Osteoblast (primary cell): Measurements from ENCODE around the gene CNOT6L. TPM values are rescaled to one million over a fixed set of nuclear protein-coding genes. Genes with fewer than 3 reads are reported as not detected.

Experiments
- DNase-seq: peaks from one replicate; pipeline ENCODE4 v3.0.0; 2011; ENCODE audit warnings: low spot score, mixed read lengths; ENCODE audit not compliant: insufficient read length; ENCODE audit errors: missing footprints
- H2AFZ ChIP-seq: 2 replicates; pipeline ENCODE4 v1.6.0; 2011; ENCODE audit warnings: mild to moderate bottlenecking, low read length
- H3K27ac ChIP-seq: 2 replicates; pipeline ENCODE4 v1.5.1; 2011; ENCODE audit warnings: mild to moderate bottlenecking, low read depth, low read length, moderate library complexity
- H3K27me3 ChIP-seq: 2 replicates; pipeline ENCODE4 v1.6.0; 2012; ENCODE audit warnings: mild to moderate bottlenecking, control low read depth, inconsistent platforms, low read length, moderate library complexity; ENCODE audit not compliant: insufficient read depth
- H3K36me3 ChIP-seq: 2 replicates; pipeline ENCODE4 v1.5.1; 2011; ENCODE audit warnings: mild to moderate bottlenecking, low read length, control low read depth, moderate library complexity; ENCODE audit not compliant: insufficient read depth
- H3K4me1 ChIP-seq: 2 replicates; pipeline ENCODE4 v1.5.1; 2011; ENCODE audit warnings: mild to moderate bottlenecking, low read length, control low read depth, moderate library complexity; ENCODE audit not compliant: insufficient read depth
- H3K4me2 ChIP-seq: 2 replicates; pipeline ENCODE4 v1.6.0; 2011; ENCODE audit warnings: mild to moderate bottlenecking, low read length; ENCODE audit not compliant: insufficient read depth
- H3K4me3 ChIP-seq: fragments of 200-600 bp; sonication (generic); 3 replicates; pipeline ENCODE4 v1.5.1; 2012; ENCODE audit warnings: mild to moderate bottlenecking, low read length, inconsistent platforms; ENCODE audit not compliant: insufficient read depth
- H3K79me2 ChIP-seq: 2 replicates; pipeline ENCODE4 v1.6.0; 2012; ENCODE audit warnings: mild to moderate bottlenecking, low read length, control low read depth, inconsistent platforms; ENCODE audit not compliant: insufficient read depth
- H3K9me3 ChIP-seq: 2 replicates; pipeline ENCODE4 v1.5.1; 2011; ENCODE audit warnings: low read depth, low read length, control low read depth
- H4K20me1 ChIP-seq: 2 replicates; pipeline ENCODE4 v1.6.0; 2012; ENCODE audit warnings: mild to moderate bottlenecking, low read length, control low read depth; ENCODE audit not compliant: insufficient read depth
- total RNA-seq: library from RNA; depleted of rRNA; stranded (reverse); fragments of >200 nt; gene quantifications from 2 replicates; pipeline ENCODE4 v1.2.3, GENCODE V29; 2012
- TF ChIP-seq, protein P1 (sequence below): IDR thresholded peaks from 2 replicates; pipeline ENCODE4 v1.5.1; 2011; ENCODE audit warnings: mild to moderate bottlenecking, low read depth, low read length, moderate library complexity; ENCODE audit errors: extremely low read depth

The CNOT6L gene
- total RNA-seq, 1 donor: 15.2 TPM

DNA sequence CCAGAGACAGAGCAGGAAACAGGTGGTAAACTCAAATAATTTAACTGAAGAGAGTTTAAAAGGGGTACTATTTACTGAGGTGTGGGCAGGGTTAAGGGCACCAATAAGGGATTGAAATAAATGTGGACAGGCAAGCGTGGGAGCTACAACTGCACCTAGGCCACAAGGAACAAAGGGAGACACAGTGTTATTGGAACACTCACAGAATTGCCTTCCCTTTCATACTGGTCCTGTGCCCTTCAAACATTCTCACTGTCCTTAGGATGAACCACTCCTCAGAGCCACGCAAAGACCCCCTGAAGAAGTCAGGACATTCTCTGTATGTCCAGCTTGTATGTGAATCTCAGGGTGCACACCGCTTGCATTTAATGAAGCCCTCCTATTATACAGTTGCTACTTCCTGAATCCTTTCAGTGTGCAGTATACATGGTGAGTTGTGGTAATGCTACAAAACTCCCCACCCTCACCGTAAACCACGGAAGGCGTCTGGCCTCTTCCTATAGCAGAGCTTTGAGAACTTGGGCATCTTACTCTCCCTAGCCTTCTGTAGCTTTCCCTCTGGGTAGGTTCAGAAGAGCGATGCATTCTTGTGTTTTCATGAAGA lies 33.8 kb upstream of the CNOT6L start:
- Histone ChIP-seq H4K20me1 (no peaks in the 10 kb centered on the region), H2AFZ (no peak overlapping the region), H3K4me2 (no peak overlapping the region), H3K79me2 (no peaks in the 10 kb centered on the region), H3K4me3 (no peak overlapping the region), H3K27me3 (no peaks in the 10 kb centered on the region), H3K27ac (no peak overlapping the region), H3K36me3 (no peaks in the 10 kb centered on the region), H3K9me3 (no peaks in the 10 kb centered on the region), H3K4me1 (no peaks in the 10 kb centered on the region)
- TF ChIP-seq, protein P1, sequence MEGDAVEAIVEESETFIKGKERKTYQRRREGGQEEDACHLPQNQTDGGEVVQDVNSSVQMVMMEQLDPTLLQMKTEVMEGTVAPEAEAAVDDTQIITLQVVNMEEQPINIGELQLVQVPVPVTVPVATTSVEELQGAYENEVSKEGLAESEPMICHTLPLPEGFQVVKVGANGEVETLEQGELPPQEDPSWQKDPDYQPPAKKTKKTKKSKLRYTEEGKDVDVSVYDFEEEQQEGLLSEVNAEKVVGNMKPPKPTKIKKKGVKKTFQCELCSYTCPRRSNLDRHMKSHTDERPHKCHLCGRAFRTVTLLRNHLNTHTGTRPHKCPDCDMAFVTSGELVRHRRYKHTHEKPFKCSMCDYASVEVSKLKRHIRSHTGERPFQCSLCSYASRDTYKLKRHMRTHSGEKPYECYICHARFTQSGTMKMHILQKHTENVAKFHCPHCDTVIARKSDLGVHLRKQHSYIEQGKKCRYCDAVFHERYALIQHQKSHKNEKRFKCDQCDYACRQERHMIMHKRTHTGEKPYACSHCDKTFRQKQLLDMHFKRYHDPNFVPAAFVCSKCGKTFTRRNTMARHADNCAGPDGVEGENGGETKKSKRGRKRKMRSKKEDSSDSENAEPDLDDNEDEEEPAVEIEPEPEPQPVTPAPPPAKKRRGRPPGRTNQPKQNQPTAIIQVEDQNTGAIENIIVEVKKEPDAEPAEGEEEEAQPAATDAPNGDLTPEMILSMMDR: no peak
- no peak for DNase-seq

DNA sequence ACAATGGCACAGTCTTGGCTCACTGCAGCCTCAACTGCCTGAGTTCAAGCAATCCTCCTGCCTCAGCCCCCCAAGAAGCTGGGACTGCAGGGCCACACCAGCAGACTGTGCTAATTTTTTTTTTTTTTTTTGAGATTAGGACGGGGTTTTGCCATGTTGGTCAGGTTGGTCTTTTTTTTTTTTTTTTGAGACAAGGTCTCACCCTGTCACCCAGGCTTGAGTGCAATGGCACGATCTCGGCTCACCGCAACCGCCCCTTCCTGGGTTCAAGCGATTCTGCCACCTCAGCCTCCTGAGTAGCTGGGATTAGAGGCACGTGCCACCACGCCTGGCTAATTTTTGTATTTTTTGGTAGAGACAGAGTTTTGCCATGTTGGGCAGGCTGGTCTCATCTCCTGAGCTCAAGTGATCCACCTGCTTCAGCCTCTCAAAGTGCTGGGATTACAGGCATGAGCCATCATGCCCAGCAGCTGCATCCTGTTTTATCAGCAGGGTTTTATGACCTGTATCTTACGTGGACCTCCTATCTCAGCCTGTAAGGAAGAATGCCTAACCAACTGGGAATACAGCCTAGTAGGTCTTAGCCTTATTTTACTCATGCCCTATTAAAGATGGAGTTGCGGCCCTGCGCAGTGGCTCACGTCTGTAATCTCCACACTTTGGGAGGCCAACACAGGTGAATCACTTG lies 30.3 kb upstream of the CNOT6L start:
- DNase-seq: no peak
- Histone ChIP-seq H3K4me3 (no peak overlapping the region), H3K27ac (no peak overlapping the region), H2AFZ (no peak overlapping the region), H3K4me1 (no peaks in the 10 kb centered on the region), H3K9me3 (no peaks in the 10 kb centered on the region), H4K20me1 (no peaks in the 10 kb centered on the region), H3K36me3 (no peaks in the 10 kb centered on the region), H3K4me2 (no peak overlapping the region), H3K79me2 (no peaks in the 10 kb centered on the region), H3K27me3 (no peaks in the 10 kb centered on the region)
- TF ChIP-seq, protein P1: no peak

DNA sequence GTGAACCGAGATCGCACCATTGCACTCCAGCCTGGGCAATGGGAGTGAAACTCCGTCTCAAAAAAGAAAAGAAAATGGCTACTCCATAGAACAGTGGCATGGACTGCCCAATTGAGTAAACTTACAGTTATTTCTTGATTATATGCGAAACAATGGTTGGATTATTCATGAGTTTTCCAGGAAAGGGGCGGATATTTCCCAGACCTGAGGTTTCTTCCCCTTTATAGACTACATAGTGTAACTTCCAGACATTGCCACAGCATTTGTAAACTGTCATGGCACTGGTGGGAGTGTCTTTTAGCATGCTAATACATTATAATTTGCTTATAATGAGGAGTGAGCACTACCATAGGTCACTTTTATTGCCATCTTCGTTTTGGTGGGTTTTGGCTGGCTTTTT lies 29.3 kb upstream of the CNOT6L start:
- TF ChIP-seq, protein P1: no peak
- no peaks in the 10 kb centered on the region for H3K79me2 ChIP-seq
- H3K4me1 ChIP-seq: no peaks in the 10 kb centered on the region
- H2AFZ ChIP-seq: no peak overlapping the region
- H3K27ac ChIP-seq: no peak overlapping the region
- no peaks in the 10 kb centered on the region for H4K20me1 ChIP-seq
- H3K9me3 ChIP-seq: no peaks in the 10 kb centered on the region
- no peaks in the 10 kb centered on the region for H3K36me3 ChIP-seq
- H3K27me3 ChIP-seq: no peaks in the 10 kb centered on the region
- H3K4me2 ChIP-seq: no peak overlapping the region
- no peak overlapping the region for H3K4me3 ChIP-seq
- DNase-seq: no peak

DNA sequence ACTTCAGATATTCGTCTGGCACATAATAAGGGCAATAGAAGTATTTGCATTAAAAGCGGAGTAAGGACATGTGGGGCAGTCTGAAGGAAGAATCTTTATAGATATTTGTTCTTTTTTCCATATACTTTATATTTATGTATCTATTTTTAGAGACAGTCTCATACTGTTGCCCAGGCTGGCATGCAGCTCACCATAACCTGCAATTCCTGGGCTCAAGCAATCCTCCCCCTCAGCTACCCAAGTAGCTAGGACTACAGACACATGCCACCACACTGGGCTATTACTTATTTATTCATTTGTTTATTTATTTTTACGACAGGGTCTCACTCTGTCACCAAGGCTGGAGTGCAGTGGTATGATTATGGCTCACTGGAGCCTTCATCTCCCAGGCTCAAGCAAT lies 26.8 kb upstream of the CNOT6L start:
- no peak overlapping the region for H3K27ac ChIP-seq
- TF ChIP-seq, protein P1: no peak

More for the DNA sequence above, 26.8 kb upstream of the CNOT6L start:
- Histone ChIP-seq H3K79me2 (no peaks in the 10 kb centered on the region), H3K4me3 (no peak overlapping the region), H2AFZ (no peak overlapping the region), H3K36me3 (no peaks in the 10 kb centered on the region), H3K9me3 (no peaks in the 10 kb centered on the region), H4K20me1 (no peaks in the 10 kb centered on the region), H3K27me3 (no peaks in the 10 kb centered on the region), H3K4me2 (no peak overlapping the region), H3K4me1 (no peaks in the 10 kb centered on the region)
- no peak for DNase-seq
